GM12878 (cell line): ENCODE results near the gene FAM187B. TPM values are rescaled to one million over a fixed set of nuclear protein-coding genes. Genes with fewer than 3 reads are reported as not detected.
A peak's percentile ranks its signal among the peaks of the same experiment; 100 is the strongest.

ENCODE experiments used
- ATAC-seq: fragments of 200-7000 bp; cut with Tn5 transposase; 3 replicates; pipeline ENCODE4 v1.9.1; 2020; ENCODE audit warnings: mild to moderate bottlenecking, moderate library complexity
- BruUV-seq: library from RNA; stranded (reverse); fragments of 400-500 nt; replicated peaks from 2 replicates; lab custom pipeline; 2021; lab: Mats Ljungman, UMichigan
- CTCF ChIA-PET: fragments of 300-600 bp; sonication (Branson Sonifier 250); formaldehyde crosslinking; extraction: SDS; loops from one replicate; lab custom pipeline; 2021; ENCODE audit warnings: inconsistent platforms; lab: Yijun Ruan, JAX
- POLR2A ChIA-PET: fragments of 350-600 bp; formaldehyde crosslinking; extraction: SDS; loops from one replicate; lab custom pipeline; 2021; ENCODE audit warnings: inconsistent platforms; lab: Charles Lee
- RAD21 ChIA-PET: fragments of 300-600 bp; sonication (Branson Sonifier 250); formaldehyde crosslinking; loops from one replicate; lab custom pipeline; 2023; ENCODE audit warnings: antibody characterized with exemption; ENCODE audit not compliant: unreplicated experiment; lab: Charles Lee
- SMC1A ChIA-PET: fragments of 300-600 bp; sonication (Branson Sonifier 250); formaldehyde crosslinking; loops from one replicate; lab custom pipeline; 2023; ENCODE audit not compliant: unreplicated experiment, uncharacterized antibody; lab: Charles Lee
- DNase-seq: peaks from one replicate; pipeline ENCODE4 v3.0.0-alpha.2; 2011; ENCODE audit warnings: low read depth, low spot score
- FAIRE-seq: peaks from 3 replicates; lab custom pipeline; 2011; peaks lifted over from hg19 to GRCh38; lab: Jason Lieb, UNC
- H2AFZ ChIP-seq: 2 replicates; pipeline ENCODE4 v1.6.0; 2011; ENCODE audit warnings: low read depth, low read length, control low read depth; ENCODE audit not compliant: control insufficient read depth
- H3K27ac ChIP-seq: 2 replicates; pipeline ENCODE4 v1.5.1; 2011; ENCODE audit warnings: control low read depth; ENCODE audit not compliant: control insufficient read depth, insufficient read depth
- H3K27me3 ChIP-seq, 2 experiments: replicated peaks in 1 of 2; 2 replicates each; pipeline versions ENCODE4 v1.6.0 to v1.6.1; 2011; ENCODE audit warnings: low read length in 1 of 2; ENCODE audit not compliant: control insufficient read depth in 2 of 2, insufficient read depth in 2 of 2
- H3K36me3 ChIP-seq, 2 experiments: 2 replicates each; pipeline ENCODE4 v1.5.1; 2011; ENCODE audit warnings: low read length in 1 of 2; ENCODE audit not compliant: control insufficient read depth in 2 of 2, insufficient read depth in 2 of 2
- H3K4me1 ChIP-seq: 2 replicates; pipeline ENCODE4 v1.6.1; 2011; ENCODE audit warnings: mild to moderate bottlenecking, low read length, moderate library complexity, mixed read lengths; ENCODE audit not compliant: control insufficient read depth, insufficient read depth
- H3K4me2 ChIP-seq: 2 replicates; pipeline ENCODE4 v1.6.0; 2011; ENCODE audit warnings: control low read depth; ENCODE audit not compliant: control insufficient read depth, insufficient read depth
- H3K4me3 ChIP-seq: fragments of 200-600 bp; sonication (generic); 2 replicates; pipeline ENCODE4 v1.5.1; 2016
- H3K79me2 ChIP-seq: 2 replicates; pipeline ENCODE4 v1.6.0; 2011; ENCODE audit warnings: low read length; ENCODE audit not compliant: control insufficient read depth, insufficient read depth
- H3K9ac ChIP-seq: 2 replicates; pipeline ENCODE4 v1.8.0; 2011; ENCODE audit warnings: low read length, control low read depth, mixed read lengths; ENCODE audit not compliant: control insufficient read depth, insufficient read depth
- H3K9me3 ChIP-seq: replicated peaks from 3 replicates; pipeline ENCODE4 v1.5.1; 2011; ENCODE audit warnings: mild to moderate bottlenecking, low read length; ENCODE audit not compliant: control insufficient read depth, insufficient read depth
- H4K20me1 ChIP-seq: 2 replicates; pipeline ENCODE4 v1.6.0; 2011; ENCODE audit not compliant: control insufficient read depth, insufficient read depth
- BHLHE40 ChIP-seq, 2 experiments: fragments of 450-650 bp in 1 of 2; IDR thresholded peaks; 2 replicates each; pipeline ENCODE4 v1.6.1; 2011 to 2017; ENCODE audit warnings: low read depth in 2 of 2, borderline replicate concordance in 1 of 2, improper control_type of control experiment in 1 of 2, low read length in 1 of 2, mild to moderate bottlenecking in 1 of 2
- GABPA ChIP-seq: IDR thresholded peaks from 2 replicates; pipeline ENCODE4 v1.6.1; 2014; ENCODE audit warnings: antibody characterized with exemption, low read depth, mild to moderate bottlenecking, inconsistent platforms
- TBL1XR1 ChIP-seq: IDR thresholded peaks from 2 replicates; pipeline ENCODE4 v1.6.1; 2012; ENCODE audit warnings: low read depth, low read length, improper control_type of control experiment
- WGBS: methylation state at CpG from one replicate; pipeline ENCODE4 v1.1.6; 2016; ENCODE audit warnings: low lambda C conversion rate; ENCODE audit not compliant: insufficient replicate concordance, insufficient coverage; ENCODE audit errors: missing lambda C conversion rate; 5-methylcytosine and 5-hydroxymethylcytosine counted together
- in situ Hi-C: fragments of 300-500 bp; cut with MboI; formaldehyde crosslinking; loops from 9 replicates; pipeline ENCODE4 v1.14.3; 2018; ENCODE audit warnings: mixed read lengths
- intact Hi-C: fragments of 100-400 bp; cut with micrococcal nuclease; formaldehyde crosslinking; loops from one replicate; pipeline ENCODE4 v1.14.2; 2022; ENCODE audit not compliant: unreplicated experiment
- polyA plus RNA-seq, 11 experiments: library from polyadenylated mRNA; depleted of rRNA in 4 of 11; unstranded in 6 of 11; stranded (reverse) in 5 of 11; fragments of >200 nt; fragmentation: Nextera tagmentation in 4 of 11; fragmentation: Illumina TruSeq in 1 of 11; extraction: Ambion mirVana in 4 of 11; extraction: Trizol in 1 of 11; gene quantifications; 1 replicate in 1 of 11; 2 replicates in 10 of 11; pipeline versions ENCODE4 v1.2.1 to v1.2.3, GENCODE V29; 2011 to 2016; ENCODE audit warnings: inconsistent platforms in 2 of 11, missing spikeins in 2 of 11, low read depth in 1 of 11
- total RNA-seq, 4 experiments: library from RNA; depleted of rRNA in 3 of 4; stranded (reverse); fragments of >200 nt in 3 of 4; fragmentation: Illumina TruSeq in 1 of 4; extraction: Trizol in 1 of 4; gene quantifications; 2 replicates each; pipeline versions ENCODE4 v1.2.1 to v1.2.3, GENCODE V29; 2013 to 2021
- TF ChIP-seq, protein P1 (sequence below): fragments of 450-650 bp; IDR thresholded peaks from 2 replicates; pipeline ENCODE4 v1.6.1; 2017; ENCODE audit warnings: mild to moderate bottlenecking, moderate library complexity

Gene FAM187B
- total and polyA plus RNA-seq, 10 of the 15 experiments (the other 5 are each of a cell fraction or from before 2014, with no cell fraction given): 0.05 TPM; not detected in 9

DNA sequence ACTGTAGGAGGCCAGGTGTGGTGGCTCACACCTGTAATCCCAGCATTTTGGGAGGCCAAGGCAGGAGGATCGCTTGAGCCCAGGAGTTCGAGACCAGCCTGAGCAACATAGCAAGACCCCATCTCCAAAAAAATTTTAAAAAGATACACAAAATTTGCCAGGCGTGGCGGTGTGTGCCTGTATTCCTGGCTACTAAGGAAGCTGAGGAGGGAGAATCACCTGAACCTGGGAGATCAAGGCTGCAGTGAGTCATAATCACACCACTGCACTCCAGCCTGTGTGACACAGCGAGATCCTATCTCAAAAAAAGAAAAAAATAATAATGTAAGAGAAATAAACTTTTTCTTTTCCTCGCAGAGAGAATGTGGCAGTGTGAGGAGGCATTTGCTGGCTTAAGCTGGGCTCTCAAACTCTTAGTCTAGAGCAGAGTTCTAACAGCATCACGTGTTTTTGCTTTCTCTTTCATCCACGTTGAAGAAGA, 21.1 kb downstream of the FAM187B start (continued):
- no peak for TF ChIP-seq BHLHE40 (IDR thresholded peaks at IDR 0.05; ENCODE audit: borderline replicate concordance in 1 of 2, low read depth in 2 of 2, low read length in 1 of 2)
- TF ChIP-seq, all 136 proteins: peak for 0

- no peak for DNase-seq
- Histone ChIP-seq H4K20me1 (no peaks in the 10 kb centered on the region), H2AFZ (no peak overlapping the region; the same call in 1 of the 2 replicates)
- TF ChIP-seq TBL1XR1 (no peak), GABPA (no peak)
- TF ChIP-seq, protein P1, sequence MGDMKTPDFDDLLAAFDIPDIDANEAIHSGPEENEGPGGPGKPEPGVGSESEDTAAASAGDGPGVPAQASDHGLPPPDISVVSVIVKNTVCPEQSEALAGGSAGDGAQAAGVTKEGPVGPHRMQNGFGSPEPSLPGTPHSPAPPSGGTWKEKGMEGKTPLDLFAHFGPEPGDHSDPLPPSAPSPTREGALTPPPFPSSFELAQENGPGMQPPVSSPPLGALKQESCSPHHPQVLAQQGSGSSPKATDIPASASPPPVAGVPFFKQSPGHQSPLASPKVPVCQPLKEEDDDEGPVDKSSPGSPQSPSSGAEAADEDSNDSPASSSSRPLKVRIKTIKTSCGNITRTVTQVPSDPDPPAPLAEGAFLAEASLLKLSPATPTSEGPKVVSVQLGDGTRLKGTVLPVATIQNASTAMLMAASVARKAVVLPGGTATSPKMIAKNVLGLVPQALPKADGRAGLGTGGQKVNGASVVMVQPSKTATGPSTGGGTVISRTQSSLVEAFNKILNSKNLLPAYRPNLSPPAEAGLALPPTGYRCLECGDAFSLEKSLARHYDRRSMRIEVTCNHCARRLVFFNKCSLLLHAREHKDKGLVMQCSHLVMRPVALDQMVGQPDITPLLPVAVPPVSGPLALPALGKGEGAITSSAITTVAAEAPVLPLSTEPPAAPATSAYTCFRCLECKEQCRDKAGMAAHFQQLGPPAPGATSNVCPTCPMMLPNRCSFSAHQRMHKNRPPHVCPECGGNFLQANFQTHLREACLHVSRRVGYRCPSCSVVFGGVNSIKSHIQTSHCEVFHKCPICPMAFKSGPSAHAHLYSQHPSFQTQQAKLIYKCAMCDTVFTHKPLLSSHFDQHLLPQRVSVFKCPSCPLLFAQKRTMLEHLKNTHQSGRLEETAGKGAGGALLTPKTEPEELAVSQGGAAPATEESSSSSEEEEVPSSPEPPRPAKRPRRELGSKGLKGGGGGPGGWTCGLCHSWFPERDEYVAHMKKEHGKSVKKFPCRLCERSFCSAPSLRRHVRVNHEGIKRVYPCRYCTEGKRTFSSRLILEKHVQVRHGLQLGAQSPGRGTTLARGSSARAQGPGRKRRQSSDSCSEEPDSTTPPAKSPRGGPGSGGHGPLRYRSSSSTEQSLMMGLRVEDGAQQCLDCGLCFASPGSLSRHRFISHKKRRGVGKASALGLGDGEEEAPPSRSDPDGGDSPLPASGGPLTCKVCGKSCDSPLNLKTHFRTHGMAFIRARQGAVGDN: 0 out of 2 replicates have a peak, but pooled peaks have one; percentile 8
- TF ChIP-seq, all 136 proteins: peak for 1
- RAD21 ChIA-PET: interaction anchor here (0.9 to 3.3 kb wide), 3 partner anchors 30 to 117 kb away, joined by 3 to 15 read pairs (median 3); partner anchors contain the start of gene FXYD7
- Histone ChIP-seq H3K9ac (peak overlapping the region; percentile 46; the same call in 1 of the 2 replicates), H3K36me3 (no peaks in the 10 kb centered on the region), H3K79me2 (no peaks in the 10 kb centered on the region), H3K27me3 (no peaks in the 10 kb centered on the region), H3K4me3 (peak overlapping the region; percentile 33; the same call in 1 of the 2 replicates), H3K27ac (peak overlapping the region; percentile 83), H3K4me2 (peak overlapping the region; percentile 68), H3K4me1 (peaks cover 42% of the 10 kb centered on the region), H3K9me3 (no peaks in the 10 kb centered on the region)
- no TSS peak for BruUV-seq
- SMC1A ChIA-PET: interaction anchor here (0.7 to 1.9 kb wide), 9 partner anchors 9 to 113 kb away, joined by 3 to 8 read pairs (median 3); partner anchors contain the start of gene FXYD5
- intact Hi-C loops: loop anchor here (5.0 kb wide), 1 partner anchor 50 kb away; no protein-coding TSS in a partner anchor
- peak; percentile 8 for ATAC-seq
- CTCF ChIA-PET: interaction anchor here (0.6 to 2.0 kb wide), 5 partner anchors 13 to 66 kb away, joined by 4 to 9 read pairs (median 6); partner anchors contain the start of gene FXYD7
- in situ Hi-C loops: no loop called here
- 45% methylated on average over 1 of the region's 1 CpG for WGBS
- no peak for FAIRE-seq
- POLR2A ChIA-PET: interaction anchor here (0.5 to 2.1 kb wide), 6 partner anchors 9 to 150 kb away, joined by 3 to 6 read pairs (median 4); no protein-coding TSS in a partner anchor
These were observed 21.7 kb downstream of the FAM187B start for GRCh38 chr19:35206855-35207254.
